Right cardiac atrium (tissue), 5 donors: Measurements from ENCODE around the gene TSC22D3. TPM values are rescaled to one million over a fixed set of nuclear protein-coding genes. Genes with fewer than 3 reads are reported as not detected.
"Not testable (repeated sequence)": the region's sequence is repeated elsewhere in the genome, so short reads cannot be mapped to it uniquely, and the experiment has no call there.

Source experiments
- ATAC-seq, 2 donors: fragments of 200-7000 bp; cut with Tn5 transposase; one replicate each; pipeline versions ENCODE4 v1.8.0 to v1.9.1; 2020; ENCODE audit warnings: moderate library complexity in 2 of 2, mild to moderate bottlenecking in 1 of 2
- DNase-seq, 3 donors: peaks; one replicate each; pipeline ENCODE4 v3.0.0-alpha.2; 2020
- H3K27ac ChIP-seq: one replicate; pipeline ENCODE4 v1.5.1; 2013; ENCODE audit warnings: mild to moderate bottlenecking, low read length, control low read depth, moderate library complexity
- H3K27me3 ChIP-seq: one replicate; pipeline ENCODE4 v1.6.1; 2013; ENCODE audit not compliant: control insufficient read depth, insufficient read depth
- H3K4me1 ChIP-seq: one replicate; pipeline ENCODE4 v1.6.1; 2013; ENCODE audit warnings: low read length; ENCODE audit not compliant: control insufficient read depth, insufficient read depth
- H3K4me3 ChIP-seq: one replicate; pipeline ENCODE4 v1.5.1; 2013; ENCODE audit warnings: low read length, control low read depth
- H3K9me3 ChIP-seq: one replicate; pipeline ENCODE4 v1.6.1; 2013; ENCODE audit warnings: low read length; ENCODE audit not compliant: control insufficient read depth
- WGBS: extraction: QIAGEN DNeasy Blood & Tissue Kit; methylation state at CpG from one replicate; pipeline ENCODE4 v1.1.7; 2013; 5-methylcytosine and 5-hydroxymethylcytosine counted together
- intact Hi-C, 4 donors: fragments of 100-400 bp; cut with DNase I; formaldehyde crosslinking; loops; one replicate each; pipeline versions ENCODE4 v1.11.0 to v1.14.0; 2022 to 2023
- polyA plus RNA-seq: library from polyadenylated mRNA; stranded (reverse); fragments of 200-250 nt; gene quantifications from one replicate; pipeline ENCODE4 v1.2.3, GENCODE V29; 2013
- total RNA-seq, 4 donors: library from RNA; stranded (reverse); fragmentation: NEBNext Ultra II Directional; extraction: Animal tissue kit (Norgen Biotek cat#: 25700); gene quantifications; one replicate each; pipeline ENCODE4 v1.2.1, GENCODE V29; 2021
- donor health status: healthy with polysubstance abuse.
- donor health status: DM: no; HTN: yes; CAD: no.
- donor health status: DM: no; HTN: no; CAD: no.
- donor health status: DM: no; HTN: yes; CAD: no; lungs with severe emphysema.
- donor health status: DM: yes; HTN: yes; CAD: no.

The TSC22D3 gene
- total and polyA plus RNA-seq, 5 donors = 52.6 to 129 (median 75.9) TPM

- H3K4me1 ChIP-seq = peaks cover 1% of the 10 kb centered on the region
- no peak for DNase-seq
- intact Hi-C loops = no loop called here
- no peaks in the 10 kb centered on the region for H3K27me3 ChIP-seq
- no peak overlapping the region for H3K4me3 ChIP-seq
- WGBS = 88% methylated on average over 2 of the region's 2 CpGs
- no peaks in the 10 kb centered on the region for H3K9me3 ChIP-seq
- ATAC-seq = no peak
- no peak overlapping the region for H3K27ac ChIP-seq
Observed at GRCh38 chrX:107699616-107700015, 76.0 kb downstream of the TSC22D3 start.

DNA sequence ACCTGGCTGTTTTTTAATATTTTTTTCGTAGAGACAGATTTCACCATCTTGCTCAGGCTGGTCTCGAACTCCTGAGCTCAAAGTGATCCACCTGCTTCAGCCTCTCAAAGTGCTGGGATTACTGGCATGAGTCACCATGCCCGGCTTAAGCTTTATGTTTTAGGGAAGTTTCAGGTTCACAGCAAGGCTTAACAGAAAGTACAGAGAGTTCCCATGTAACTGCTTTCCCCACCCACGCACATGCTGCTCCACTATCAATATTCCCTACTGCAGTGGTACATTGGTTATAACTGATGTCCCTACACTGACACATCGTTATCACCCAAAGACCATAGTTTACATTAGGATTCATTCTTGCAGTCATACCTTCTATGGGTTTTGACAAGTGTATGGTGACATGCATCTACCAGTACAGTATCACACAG lies 84.6 kb downstream of the TSC22D3 start:
- DNase-seq (no peak), ATAC-seq (no peak)
- H3K27me3 ChIP-seq = no peaks in the 10 kb centered on the region
- no peak overlapping the region for H3K4me3 ChIP-seq
- no peaks in the 10 kb centered on the region for H3K9me3 ChIP-seq
- intact Hi-C loops = no loop called here
- WGBS = 81% methylated on average over 5 of the region's 5 CpGs
- H3K27ac ChIP-seq = no peak overlapping the region
- H3K4me1 ChIP-seq = no peaks in the 10 kb centered on the region

DNA sequence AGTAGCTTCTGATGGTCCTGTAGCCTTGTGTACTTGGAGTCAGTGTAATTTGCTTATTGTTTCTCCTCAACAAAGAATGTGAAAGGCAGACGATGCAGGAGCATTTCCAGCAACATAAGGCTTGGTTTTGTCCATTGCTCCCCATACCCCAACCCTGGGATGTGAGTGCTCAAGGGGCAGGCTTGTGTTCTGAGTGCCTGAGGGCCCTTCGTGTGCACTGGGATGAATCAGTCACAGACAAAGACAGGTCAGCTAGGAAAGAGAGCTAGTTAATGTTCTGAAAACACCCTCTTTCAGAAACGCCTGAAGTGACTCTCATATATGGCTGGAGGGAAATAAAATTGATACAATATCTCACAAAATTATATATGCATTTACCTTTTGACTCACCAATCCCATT lies 88.1 kb downstream of the TSC22D3 start:
- Histone ChIP-seq H3K27ac (no peak overlapping the region), H3K4me3 (no peak overlapping the region), H3K9me3 (no peaks in the 10 kb centered on the region), H3K4me1 (peaks cover 11% of the 10 kb centered on the region), H3K27me3 (no peaks in the 10 kb centered on the region)
- intact Hi-C loops = no loop called here
- WGBS = 86% methylated on average over 3 of the region's 3 CpGs
- ATAC-seq (no peak), DNase-seq (no peak)

DNA sequence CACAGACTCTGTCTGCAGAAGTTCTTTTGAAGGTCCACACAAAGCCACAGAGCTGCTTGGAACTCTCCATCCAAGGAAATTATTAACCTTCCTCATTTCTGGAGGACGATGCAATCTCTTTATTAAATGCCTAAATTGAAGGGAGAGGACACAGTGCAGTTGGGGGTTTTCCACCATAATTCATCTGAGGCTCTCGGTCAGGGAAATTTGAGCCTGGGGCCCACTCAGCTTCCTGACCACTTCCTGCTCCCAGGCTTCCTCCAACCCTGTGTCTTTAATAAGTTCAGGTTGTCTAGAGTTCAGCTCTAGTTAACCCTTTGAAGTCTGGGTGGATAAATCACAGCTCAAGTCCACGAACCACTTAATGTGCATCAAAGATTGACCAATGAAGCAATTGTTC lies 88.8 kb downstream of the TSC22D3 start:
- H3K27me3 ChIP-seq = no peaks in the 10 kb centered on the region
- H3K27ac ChIP-seq = no peak overlapping the region
- no peaks in the 10 kb centered on the region for H3K9me3 ChIP-seq
- DNase-seq (no peak), ATAC-seq (no peak)
- intact Hi-C loops = no loop called here
- no peak overlapping the region for H3K4me3 ChIP-seq
- peaks cover 11% of the 10 kb centered on the region for H3K4me1 ChIP-seq
- 59% methylated on average over 3 of the region's 3 CpGs for WGBS

DNA sequence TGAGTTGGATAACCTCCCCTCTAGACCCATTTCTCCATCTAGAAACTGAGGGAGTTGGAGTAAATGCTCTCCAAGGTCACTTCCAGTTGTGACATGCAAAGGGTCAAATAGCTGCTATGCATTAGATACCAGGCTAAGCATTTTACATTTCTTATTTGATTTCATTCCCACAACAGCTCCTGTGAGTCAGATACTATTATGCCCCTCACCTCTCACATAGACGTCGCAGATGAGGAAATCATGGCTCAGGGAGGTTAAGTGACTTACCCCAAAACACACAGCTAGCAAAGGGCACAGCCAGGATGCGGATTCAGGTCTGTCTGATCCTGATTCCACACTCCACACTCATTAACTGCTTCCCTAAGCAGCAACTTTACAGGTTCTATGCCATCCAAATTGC lies 89.6 kb downstream of the TSC22D3 start:
- no peaks in the 10 kb centered on the region for H3K27me3 ChIP-seq
- peak overlapping the region; percentile 91 for H3K27ac ChIP-seq
- no peaks in the 10 kb centered on the region for H3K9me3 ChIP-seq
- DNase-seq (no peak), ATAC-seq (no peak)
- intact Hi-C loops = no loop called here
- 84% methylated on average over 3 of the region's 3 CpGs for WGBS
- no peak overlapping the region for H3K4me3 ChIP-seq
- peaks cover 11% of the 10 kb centered on the region for H3K4me1 ChIP-seq

GRCh38 chrX:107685586-107685985 lies 90.0 kb downstream of the TSC22D3 start:
- intact Hi-C loops, H3K9me3 ChIP-seq, DNase-seq, H3K4me3 ChIP-seq, H3K27me3 ChIP-seq, ATAC-seq: not testable (repeated sequence)
- H3K4me1 ChIP-seq = peaks cover 11% of the 10 kb centered on the region
- peak overlapping the region; percentile 91 for H3K27ac ChIP-seq
- WGBS = 97% methylated on average over 9 of the region's 9 CpGs

- H3K27ac ChIP-seq = peak overlapping the region; percentile 91
- DNase-seq (peak; percentile 78 to 95 (median 84)), ATAC-seq (peak; percentile 94 to 95)
- no peak overlapping the region for H3K4me3 ChIP-seq
- H3K4me1 ChIP-seq = peaks cover 11% of the 10 kb centered on the region
- intact Hi-C loops = no loop called here
- 46% methylated on average over 5 of the region's 5 CpGs for WGBS
- H3K9me3 ChIP-seq = no peaks in the 10 kb centered on the region
- H3K27me3 ChIP-seq = no peaks in the 10 kb centered on the region
Observed at GRCh38 chrX:107684956-107685385, 90.6 kb downstream of the TSC22D3 start.

GRCh38 chrX:107683931-107684330 lies 91.7 kb downstream of the TSC22D3 start:
- DNase-seq (no peak), ATAC-seq (no peak)
- 61% methylated on average over 3 of the region's 3 CpGs for WGBS
- Histone ChIP-seq H3K4me1 (peaks cover 15% of the 10 kb centered on the region), H3K4me3 (no peak overlapping the region), H3K27ac (peak overlapping the region; percentile 91), H3K9me3 (no peaks in the 10 kb centered on the region), H3K27me3 (no peaks in the 10 kb centered on the region)
- intact Hi-C loops = no loop called here

- H3K4me3 ChIP-seq = no peak overlapping the region
- no peaks in the 10 kb centered on the region for H3K27me3 ChIP-seq
- peak overlapping the region; percentile 89 for H3K27ac ChIP-seq
- WGBS = 24% methylated on average over 4 of the region's 4 CpGs
- DNase-seq = peak in 1 of 3 donors; percentile 57
- H3K4me1 ChIP-seq = peaks cover 15% of the 10 kb centered on the region
- H3K9me3 ChIP-seq = no peaks in the 10 kb centered on the region
- ATAC-seq = peak; percentile 55 to 68
- intact Hi-C loops = no loop called here
Observed at GRCh38 chrX:107683124-107683895, 92.3 kb downstream of the TSC22D3 start.

DNA sequence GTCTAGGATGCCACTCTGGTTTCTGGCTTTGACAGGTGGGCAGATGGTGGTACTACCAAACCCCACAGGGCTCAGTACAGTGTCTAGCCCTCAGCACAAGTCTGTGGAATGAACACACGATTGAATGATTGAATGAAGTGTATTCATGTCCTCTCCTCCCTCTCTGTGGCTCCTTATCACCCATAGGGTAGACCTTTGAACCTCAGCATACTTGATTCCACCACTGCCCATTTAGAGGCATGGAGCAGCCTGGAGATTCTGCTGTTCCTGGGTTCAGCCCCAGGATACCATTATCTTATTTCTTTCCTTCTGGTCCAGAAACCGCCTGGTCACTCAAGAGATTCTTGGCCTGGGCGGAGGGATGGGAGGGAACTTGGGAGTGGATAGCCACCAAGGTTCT lies 93.3 kb downstream of the TSC22D3 start:
- Histone ChIP-seq H3K27ac (peak overlapping the region; percentile 89), H3K4me1 (peaks cover 15% of the 10 kb centered on the region), H3K27me3 (no peaks in the 10 kb centered on the region), H3K4me3 (no peak overlapping the region), H3K9me3 (no peaks in the 10 kb centered on the region)
- whole genome bisulfite sequencing = 96% methylated on average over 3 of the region's 3 CpGs
- ATAC-seq = no peak
- intact Hi-C loops = no loop called here
- no peak for DNase-seq

- Histone ChIP-seq H3K27ac (peak overlapping the region; percentile 85), H3K9me3 (no peaks in the 10 kb centered on the region), H3K4me1 (peaks cover 8% of the 10 kb centered on the region), H3K27me3 (no peaks in the 10 kb centered on the region), H3K4me3 (no peak overlapping the region)
- 70% methylated on average over 8 of the region's 8 CpGs for WGBS
- peak; percentile 43 to 46 for ATAC-seq
- peak; percentile 84 to 94 (median 85) for DNase-seq
- intact Hi-C loops = loop anchor here in 3 of 4 donors (5.0 kb wide), 2 partner anchors 33 to 38 kb away; no protein-coding TSS in a partner anchor
Observed at GRCh38 chrX:107678957-107679740, 96.4 kb downstream of the TSC22D3 start.
